Sigmoid colon (tissue), 4 donors: ENCODE data around the gene SFRP4.

Experiments used
- CTCF ChIP-seq, 4 experiments: fragments of 450-650 bp in 3 of 4; fragments of 200-600 bp in 1 of 4; IDR thresholded peaks; one replicate each; pipeline ENCODE4 v1.5.1; 2016 to 2019; ENCODE audit warnings: antibody characterized with exemption in 4 of 4, mild to moderate bottlenecking in 3 of 4, moderate library complexity in 2 of 4
- EP300 ChIP-seq, 4 donors: sonication (generic); formaldehyde crosslinking; IDR thresholded peaks; one replicate each; pipeline ENCODE4 v1.6.1; 2017; ENCODE audit warnings: antibody characterized with exemption in 4 of 4
- POLR2A ChIP-seq, 2 donors: fragments of 450-650 bp; IDR thresholded peaks; one replicate each; pipeline ENCODE4 v1.6.1; 2016; ENCODE audit warnings: antibody characterized with exemption in 2 of 2, mild to moderate bottlenecking in 2 of 2, moderate library complexity in 2 of 2
- POLR2AphosphoS5 ChIP-seq, 4 donors: sonication (generic); formaldehyde crosslinking; IDR thresholded peaks; one replicate each; pipeline ENCODE4 v1.6.1; 2017; ENCODE audit warnings: antibody characterized with exemption in 4 of 4

- no peak for TF ChIP-seq CTCF (IDR thresholded peaks at IDR 0.05)
- TF ChIP-seq POLR2A (IDR thresholded peaks at IDR 0.05): no peak
- TF ChIP-seq EP300 (IDR thresholded peaks at IDR 0.05): no peak
- no peak for TF ChIP-seq POLR2AphosphoS5 (IDR thresholded peaks at IDR 0.05)
Measured at GRCh38 chr7:37932543-37932942, 15.9 kb upstream of the SFRP4 start.
